Measurements from ENCODE around the gene TTC28.
"Not testable (repeated sequence)": the region's sequence is repeated elsewhere in the genome, so short reads cannot be mapped to it uniquely, and the experiment has no call there.

TTC28 gene

DNA sequence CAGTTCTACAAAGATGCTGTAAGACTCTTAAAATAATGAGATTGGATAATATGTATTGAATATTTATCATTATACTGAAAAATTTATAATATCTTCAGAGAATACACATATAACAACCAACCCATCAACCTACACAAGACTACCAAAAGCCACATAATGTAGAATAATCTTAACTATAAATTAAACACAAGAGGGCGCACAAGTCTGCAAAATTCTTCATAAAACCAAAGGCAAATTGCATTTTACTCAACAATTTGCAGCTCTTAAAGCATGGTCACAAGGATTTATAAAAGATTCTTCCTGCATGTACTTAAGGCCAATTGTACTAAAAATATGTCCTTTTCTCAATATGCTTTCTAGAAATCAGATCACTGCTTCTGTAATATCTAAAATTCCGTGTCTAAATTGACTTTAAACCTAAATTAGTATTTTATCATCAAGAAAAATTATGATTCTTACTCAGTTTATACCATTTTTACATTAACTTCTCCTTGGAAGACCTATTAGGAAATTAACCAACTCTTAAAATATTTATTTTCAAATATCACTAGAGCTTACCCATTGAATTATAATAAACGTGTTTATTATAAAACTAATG is 79.0 kb downstream of the TTC28 start:
- DNase-seq, result no peak

- DNase-seq, result no peak
These were observed 79.9 kb downstream of the TTC28 start for GRCh38 chr22:28599693-28600092.

GRCh38 chr22:28597665-28598064 is 82.0 kb downstream of the TTC28 start:
- DNase-seq, result no peak

DNA sequence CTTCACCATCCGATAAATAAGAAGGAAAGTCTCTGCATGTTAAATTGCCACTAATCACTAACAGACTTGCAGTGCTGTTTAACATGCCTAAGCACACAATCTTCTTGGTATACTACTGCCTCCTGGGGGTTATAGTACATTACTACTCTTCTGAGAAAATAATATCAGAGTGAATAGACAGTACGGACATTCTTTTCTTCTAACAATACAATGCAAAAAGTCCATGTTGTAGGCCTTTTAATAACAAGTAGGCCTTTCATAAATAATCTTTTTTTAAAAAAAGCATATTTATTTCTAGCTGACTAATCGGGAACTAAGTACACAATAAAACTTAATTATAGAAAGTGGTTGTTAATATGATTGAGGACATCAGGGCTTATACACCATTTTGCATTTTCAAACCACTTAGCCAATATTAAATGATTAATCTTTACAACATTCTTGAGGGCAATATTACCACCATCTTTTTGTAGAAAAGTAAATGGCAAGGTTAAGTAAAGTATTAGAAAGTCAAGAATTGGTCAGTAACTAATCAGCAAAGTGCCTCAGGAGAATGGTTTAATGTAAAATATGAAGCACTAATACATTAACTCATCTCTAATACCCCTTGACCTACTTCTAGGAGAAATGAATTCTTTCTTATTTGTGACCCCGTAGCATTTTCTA is 84.7 kb downstream of the TTC28 start:
- DNase-seq, result no peak

DNA sequence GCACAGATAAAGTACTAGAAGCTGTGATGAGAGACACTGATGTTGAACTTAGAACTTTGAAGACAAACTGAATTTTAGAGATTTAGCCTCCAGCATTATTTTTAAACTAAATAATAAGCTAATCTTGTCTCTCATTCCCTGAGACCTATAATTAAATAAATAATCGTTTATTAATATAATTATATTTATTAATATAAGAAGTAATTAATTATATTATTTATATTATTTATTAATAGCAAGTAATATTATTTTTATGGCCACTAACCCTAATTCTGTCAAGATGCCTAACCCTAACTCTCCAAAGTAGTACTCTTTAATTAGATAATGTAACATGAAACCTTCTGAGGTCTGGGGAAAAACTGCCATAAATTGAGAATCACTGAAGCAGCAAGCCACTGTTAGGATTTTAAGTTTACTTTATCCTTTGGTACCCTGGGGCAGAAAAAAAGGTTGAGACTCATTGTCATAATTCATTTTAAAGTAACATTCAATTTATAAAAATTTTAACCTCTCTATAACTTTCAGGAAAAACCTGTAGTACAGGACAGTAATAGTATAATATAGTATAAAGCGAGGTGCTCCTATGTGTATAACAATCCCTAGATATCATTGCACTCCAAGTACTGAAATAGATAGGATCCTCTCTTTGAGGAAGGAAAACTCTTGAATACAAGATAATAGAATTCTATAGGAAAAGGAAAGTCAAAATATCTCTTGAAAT is 85.4 kb downstream of the TTC28 start:
- DNase-seq, result no peak

GRCh38 chr22:28593299-28593698 is 86.3 kb downstream of the TTC28 start:
- no peak for DNase-seq

DNA sequence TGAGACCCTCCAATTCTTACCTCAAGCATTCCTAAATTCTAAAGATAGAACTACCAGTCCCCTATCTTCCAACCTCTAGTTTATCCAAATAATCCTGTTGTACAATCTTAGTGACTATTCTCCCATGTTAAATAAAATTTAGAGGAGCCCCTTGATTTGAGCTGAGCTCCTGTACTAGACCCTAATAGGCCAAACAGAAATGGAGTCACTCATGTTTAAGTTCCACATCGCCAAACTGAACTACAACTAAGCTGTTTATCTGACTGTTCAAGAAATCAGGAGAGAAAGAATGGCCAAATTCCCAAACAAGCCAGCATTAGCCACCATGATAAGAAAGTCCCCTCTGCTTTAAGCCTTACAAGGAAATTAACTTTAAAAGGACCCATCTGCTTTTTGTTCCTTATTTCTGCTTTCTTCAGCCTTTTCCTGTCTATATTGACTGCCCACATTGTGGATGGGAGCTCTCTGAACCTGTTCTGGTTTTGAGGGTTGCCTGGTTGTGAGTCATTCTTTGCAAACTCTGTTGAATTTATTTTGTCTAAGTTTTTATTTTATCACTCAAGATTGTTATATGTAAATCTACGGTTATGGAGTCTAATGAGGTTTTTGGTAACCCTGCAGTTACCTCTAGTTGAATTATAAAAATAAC is 90.4 kb downstream of the TTC28 start:
- DNase-seq, result no peak

DNA sequence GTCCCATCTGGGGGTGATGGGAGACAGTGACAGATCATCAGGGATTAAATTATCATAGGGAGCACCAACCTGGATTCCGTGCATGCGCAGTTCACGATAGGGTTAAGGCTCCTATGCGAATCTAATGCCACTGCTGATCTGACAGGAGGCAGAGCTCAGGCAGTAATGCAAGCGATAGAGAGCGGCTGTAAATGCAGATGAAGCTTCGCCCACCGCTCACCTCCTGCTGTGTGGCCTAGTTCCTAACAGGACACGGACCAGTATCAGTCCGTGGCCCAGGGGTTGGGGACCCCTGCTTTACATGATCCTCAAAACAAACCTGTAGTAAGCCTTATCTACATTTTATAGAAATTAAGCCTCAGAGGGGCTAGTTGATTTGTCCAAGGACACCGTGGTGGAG is 94.3 kb downstream of the TTC28 start:
- DNase-seq, result no peak

DNA sequence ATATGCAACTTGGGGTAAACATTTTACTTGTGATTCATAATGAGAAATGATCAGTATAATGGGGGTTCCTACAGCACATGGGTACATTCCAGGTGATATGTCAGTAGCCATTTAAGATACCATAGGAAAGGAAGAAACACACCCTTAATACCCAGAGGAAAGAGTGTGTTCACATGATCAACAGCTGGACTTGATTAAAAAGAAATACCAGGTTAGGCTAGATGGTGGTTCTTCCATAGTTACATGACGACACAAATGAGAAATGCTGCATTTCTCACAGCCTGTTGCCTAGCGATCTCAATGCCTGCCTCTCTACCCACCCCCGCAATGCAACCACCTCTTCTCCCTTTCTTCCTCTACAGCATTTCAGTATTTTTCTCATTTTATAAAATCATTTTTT is 96.8 kb downstream of the TTC28 start:
- no peak for DNase-seq

DNA sequence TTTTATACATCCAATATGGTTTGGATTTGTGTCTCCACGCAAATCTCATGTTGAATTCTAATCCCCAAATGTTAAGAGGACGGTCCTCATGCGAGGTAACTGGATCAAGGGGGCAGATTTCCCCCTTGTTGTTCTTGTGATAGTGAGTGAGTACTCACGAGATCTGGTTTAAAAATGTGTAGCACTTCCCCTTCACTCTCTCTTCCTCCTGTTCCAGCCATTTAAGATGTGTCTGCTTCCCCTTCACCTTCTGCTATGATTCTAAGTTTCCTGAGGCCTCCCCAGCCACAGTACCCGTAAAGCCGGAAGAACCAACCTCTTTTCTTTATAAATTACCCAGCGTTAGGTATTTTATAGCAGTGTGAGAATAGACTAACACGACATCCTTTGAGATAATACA is 98.6 kb downstream of the TTC28 start:
- DNase-seq, result no peak

GRCh38 chr22:28576162-28576561 is 103.5 kb downstream of the TTC28 start:
- DNase-seq, result no peak

DNA sequence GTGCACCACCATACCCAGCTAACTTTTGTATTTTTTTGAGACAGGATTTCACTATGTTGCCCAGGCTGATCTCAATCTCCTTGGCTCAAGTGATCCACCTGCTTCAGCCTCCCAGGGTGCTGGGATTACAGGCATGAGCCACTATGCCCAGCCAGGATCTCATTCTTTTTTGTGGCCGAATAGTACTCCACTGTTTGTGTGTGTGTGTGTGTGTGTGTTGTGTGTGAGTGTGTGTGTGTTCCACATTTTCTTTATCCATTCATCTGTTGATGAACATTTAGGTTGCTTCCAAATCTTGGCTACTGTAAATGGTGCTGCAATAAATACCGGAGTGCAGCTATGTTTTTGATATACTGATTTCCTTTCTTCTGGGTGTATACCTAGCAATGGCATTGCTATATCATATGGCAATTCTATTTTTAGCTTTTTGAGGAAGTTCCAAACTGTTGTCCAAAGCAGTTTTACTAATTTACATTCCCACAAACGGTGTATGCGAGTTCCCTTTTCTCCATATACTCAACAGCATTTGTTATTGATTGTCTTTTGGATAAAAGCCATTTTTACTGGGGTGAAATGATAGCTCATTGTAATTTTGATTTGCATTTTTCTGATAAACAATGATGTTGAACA is 105.4 kb downstream of the TTC28 start:
- no peak for DNase-seq

DNA sequence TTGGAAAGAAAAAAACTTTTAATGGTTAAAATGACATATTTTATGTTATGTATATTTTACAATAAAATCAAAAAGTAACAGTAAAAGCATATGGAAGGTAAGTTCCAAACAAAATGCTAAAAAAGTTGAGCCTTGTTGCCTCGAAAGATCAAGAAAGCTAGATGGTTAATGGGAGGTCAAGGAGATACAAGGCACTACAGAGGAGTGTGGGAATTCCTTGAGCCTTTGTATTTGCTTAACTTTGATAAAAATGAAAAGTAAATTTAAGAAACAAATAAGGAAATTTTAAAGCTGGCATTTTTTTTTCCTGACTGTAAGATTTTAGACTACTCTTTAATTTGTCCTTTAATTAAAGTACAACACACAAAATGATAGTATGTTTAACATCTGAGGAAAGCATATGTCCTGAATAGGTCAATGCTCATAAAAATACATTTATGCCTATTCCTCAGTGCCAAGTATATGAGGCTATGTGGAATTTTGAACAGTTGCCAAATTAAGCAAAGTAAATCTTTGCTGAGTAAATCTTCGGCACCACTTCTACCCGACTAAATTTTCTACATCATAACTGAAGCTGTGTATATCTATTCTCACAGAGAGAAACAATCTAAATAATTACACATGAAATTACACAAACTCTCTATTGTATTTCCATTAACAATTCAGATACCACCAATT is 108.8 kb downstream of the TTC28 start:
- DNase-seq, result no peak

DNA sequence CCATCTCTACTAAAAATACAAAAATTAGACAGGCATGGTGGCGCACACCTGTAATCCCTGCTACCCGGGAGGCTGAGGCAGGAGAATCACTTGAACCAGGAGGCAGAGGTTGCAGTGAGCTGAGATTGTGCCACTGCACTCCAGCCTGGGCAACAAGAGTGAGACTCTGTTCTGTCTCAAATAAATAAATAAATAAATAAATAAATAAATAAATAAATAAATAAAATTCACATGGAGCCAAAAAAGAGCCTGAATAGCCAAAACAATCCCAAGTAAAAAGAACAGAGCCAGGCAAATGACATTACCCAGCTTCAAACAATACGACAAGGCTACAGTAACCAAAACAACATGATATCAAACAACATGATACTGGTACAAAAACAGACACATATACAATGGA is 110.7 kb downstream of the TTC28 start:
- not testable (repeated sequence) for DNase-seq

- DNase-seq, result no peak
These were observed 111.5 kb downstream of the TTC28 start for GRCh38 chr22:28568099-28568498.

- not testable (repeated sequence) for DNase-seq
These were observed 112.6 kb downstream of the TTC28 start for GRCh38 chr22:28566920-28567499.

DNA sequence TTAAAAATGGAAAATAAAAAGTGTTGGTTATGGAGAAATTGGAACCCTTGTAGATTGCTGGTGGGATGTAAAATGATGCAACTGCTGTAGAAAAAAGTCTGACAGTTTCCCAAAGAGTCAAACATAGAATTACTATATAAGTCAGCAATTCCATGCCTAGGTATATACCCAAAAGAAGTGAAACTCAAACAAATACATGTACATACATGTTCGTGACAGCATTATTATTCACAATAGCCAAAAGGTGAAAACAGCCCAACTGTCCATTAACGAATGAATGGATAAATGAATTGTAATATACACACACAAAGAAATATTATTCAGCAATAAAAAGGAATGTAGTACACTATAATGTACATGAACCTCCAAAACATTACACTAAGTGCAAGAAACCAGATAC is 116.0 kb downstream of the TTC28 start:
- DNase-seq, result no peak

DNA sequence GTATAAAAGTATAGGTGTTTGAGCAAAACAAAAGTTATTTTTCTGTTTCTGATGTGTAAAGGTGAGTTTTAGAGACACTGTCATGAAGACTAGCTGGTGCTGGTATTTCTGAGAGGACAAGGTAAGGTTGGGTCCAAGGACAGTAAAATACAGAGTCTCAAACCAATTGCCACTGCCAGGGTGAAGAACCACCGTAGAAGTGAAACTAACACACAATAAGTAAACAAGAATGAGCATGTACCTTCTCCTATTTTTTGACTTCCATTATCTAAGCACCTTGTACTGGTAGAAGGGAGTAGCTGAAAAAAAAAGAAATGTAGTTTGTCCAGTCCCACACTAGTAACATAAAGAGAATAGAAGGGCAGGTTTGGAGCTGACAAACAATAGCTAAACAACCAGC is 117.3 kb downstream of the TTC28 start:
- DNase-seq, result no peak

- DNase-seq, result not testable (repeated sequence)
These were observed 118.9 kb downstream of the TTC28 start for GRCh38 chr22:28560743-28561101.

- no peak for DNase-seq
These were observed 119.4 kb downstream of the TTC28 start for GRCh38 chr22:28560046-28560742.

DNA sequence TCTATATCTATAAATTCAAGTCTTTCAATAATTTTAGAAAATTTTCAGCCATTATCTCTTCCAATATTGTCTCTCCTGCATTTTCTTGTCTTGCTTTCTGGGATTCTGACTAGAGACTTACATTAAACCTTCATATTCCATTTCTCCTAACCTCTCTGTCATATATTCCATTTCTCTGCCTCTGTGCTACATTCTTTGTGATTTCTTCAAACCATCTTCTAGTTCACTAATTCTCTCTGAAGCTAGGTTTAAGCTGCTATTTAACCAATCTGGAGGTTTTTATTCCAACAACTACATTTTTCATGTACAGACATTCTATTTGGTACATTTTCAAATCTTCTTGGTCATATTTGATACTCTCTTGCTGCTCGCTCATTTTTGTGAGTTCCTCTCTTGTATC is 122.5 kb downstream of the TTC28 start:
- DNase-seq, result no peak
